DND-41 (cell line): ENCODE data around the gene STMND1.

Source experiments
- CTCF ChIP-seq: IDR thresholded peaks from 2 replicates; pipeline ENCODE4 v1.5.1; 2012; ENCODE audit warnings: borderline replicate concordance, low read length, moderate library complexity, mild to moderate bottlenecking; ENCODE audit not compliant: poor library complexity, severe bottlenecking; ENCODE audit errors: extremely low read depth
- EZH2 ChIP-seq: IDR thresholded peaks from 3 replicates; pipeline ENCODE4 v1.6.1; 2012; ENCODE audit warnings: borderline replicate concordance, low read depth, mild to moderate bottlenecking, moderate library complexity, low read length, inconsistent platforms; ENCODE audit not compliant: severe bottlenecking

- TF ChIP-seq CTCF (no peak), EZH2 (no peak)
These were observed at the start of gene STMND1 for GRCh38 chr6:17101422-17102257.
